ENCODE data around the gene ZDHHC24. TPM values are rescaled to one million over a fixed set of nuclear protein-coding genes. Genes with fewer than 3 reads are reported as not detected.

The ZDHHC24 gene
- total and polyA plus RNA-seq, 10 of the 15 experiments (the other 5 are each of a cell fraction or from before 2014, with no cell fraction given): 0.86 to 17.5 (median 6.8) TPM

GRCh38 chr11:66546368-66546965 lies 619 bp upstream of the ZDHHC24 start, which contains the start of gene ACTN3 (continued):
- TF ChIP-seq DPF2 (IDR thresholded peaks at IDR 0.05) (no peak), JUND (IDR thresholded peaks at IDR 0.05; ENCODE audit: low read depth, low read length) (no peak), TBL1XR1 (IDR thresholded peaks at IDR 0.05; ENCODE audit: low read depth, low read length) (no peak), CUX1 (IDR thresholded peaks at IDR 0.05; ENCODE audit: insufficient replicate concordance, low read depth, low read length) (no peak), IKZF1 (conservative IDR thresholded peaks at IDR 0.05) (peak; percentile 40; the same call in 1 of the 2 replicates), ZNF207 (IDR thresholded peaks at IDR 0.05; ENCODE audit: borderline replicate concordance) (no peak), TCF7 (IDR thresholded peaks at IDR 0.05; ENCODE audit: borderline replicate concordance) (no peak), SRF (IDR thresholded peaks at IDR 0.05; ENCODE audit: low read depth in 2 of 2, low read length in 2 of 2) (no peak), NFYA (IDR thresholded peaks at IDR 0.05; ENCODE audit: borderline replicate concordance, low read depth, low read length) (no peak)

All from GM12878 (cell line).